HG02798 (cell line): ENCODE results near the gene ANGPTL5.
"Not testable (repeated sequence)": the region's sequence is repeated elsewhere in the genome, so short reads cannot be mapped to it uniquely, and the experiment has no call there.

Experiments used
- ATAC-seq: cut with Tn5 transposase; IDR thresholded peaks from one replicate; pipeline ENCODE4 v1.9.1; 2021; ENCODE audit warnings: mild to moderate bottlenecking; ENCODE audit not compliant: unreplicated experiment, poor library complexity

ANGPTL5 gene

GRCh38 chr11:101894505-101894904, 21.8 kb downstream of the ANGPTL5 start:
- no peak for ATAC-seq

GRCh38 chr11:101889767-101890166, 26.6 kb downstream of the ANGPTL5 start:
- ATAC-seq: no peak

- ATAC-seq: no peak
Measured at GRCh38 chr11:101885631-101886030, 30.7 kb downstream of the ANGPTL5 start.

- no peak for ATAC-seq
Measured at GRCh38 chr11:101881586-101881985, 34.7 kb downstream of the ANGPTL5 start.

GRCh38 chr11:101880222-101880621, 36.1 kb downstream of the ANGPTL5 start:
- no peak for ATAC-seq

- ATAC-seq: no peak
Measured at GRCh38 chr11:101872171-101872882, 44.0 kb downstream of the ANGPTL5 start.

- ATAC-seq: no peak
Measured at GRCh38 chr11:101870510-101870909, 45.8 kb downstream of the ANGPTL5 start.

- ATAC-seq: no peak
Measured at GRCh38 chr11:101867951-101868350, 48.4 kb downstream of the ANGPTL5 start.

GRCh38 chr11:101866619-101867491, 49.5 kb downstream of the ANGPTL5 start:
- no peak for ATAC-seq

- no peak for ATAC-seq
Measured at GRCh38 chr11:101864098-101864497, 52.2 kb downstream of the ANGPTL5 start.

GRCh38 chr11:101863361-101863760, 53.0 kb downstream of the ANGPTL5 start:
- ATAC-seq: no peak

- no peak for ATAC-seq
Measured at GRCh38 chr11:101862391-101863233, 53.7 kb downstream of the ANGPTL5 start.

GRCh38 chr11:101860696-101861427, 55.5 kb downstream of the ANGPTL5 start:
- ATAC-seq: peak; percentile 93

- not testable (repeated sequence) for ATAC-seq
Measured at GRCh38 chr11:101852260-101852659, 64.1 kb downstream of the ANGPTL5 start.

GRCh38 chr11:101848262-101848661, 68.1 kb downstream of the ANGPTL5 start:
- ATAC-seq: no peak

GRCh38 chr11:101844608-101845007, 71.7 kb downstream of the ANGPTL5 start:
- no peak for ATAC-seq

GRCh38 chr11:101840704-101841103, 75.6 kb downstream of the ANGPTL5 start:
- no peak for ATAC-seq
